Esophagus squamous epithelium (tissue), 5 donors: ENCODE data around the gene SEMA4C. TPM values are rescaled to one million over a fixed set of nuclear protein-coding genes. Genes with fewer than 3 reads are reported as not detected.

Source experiments
- DNase-seq: peaks from one replicate; lab custom pipeline; 2025; lab: John Stamatoyannopoulos, UW
- H3K27ac ChIP-seq, 4 donors: fragments of 200-600 bp; sonication (generic); one replicate each; pipeline ENCODE4 v1.5.1; 2016 to 2019; ENCODE audit warnings: mild to moderate bottlenecking in 1 of 4
- H3K27me3 ChIP-seq, 4 donors: fragments of 200-600 bp; sonication (generic); 1 replicate in 3 of 4; 2 replicates in 1 of 4; pipeline versions ENCODE4 v1.5.1 to v1.6.0; 2017 to 2021; ENCODE audit warnings: antibody characterized with exemption in 1 of 4
- H3K36me3 ChIP-seq, 3 donors: fragments of 200-600 bp; sonication (generic); one replicate each; pipeline ENCODE4 v1.5.1; 2016 to 2019
- H3K4me1 ChIP-seq, 3 donors: fragments of 200-600 bp; sonication (generic); one replicate each; pipeline ENCODE4 v1.5.1; 2017 to 2019
- H3K4me3 ChIP-seq, 4 donors: fragments of 200-600 bp; sonication (generic); 1 replicate in 3 of 4; 2 replicates in 1 of 4; pipeline ENCODE4 v1.5.1; 2016 to 2019; ENCODE audit warnings: mild to moderate bottlenecking in 2 of 4, moderate library complexity in 1 of 4
- H3K9me3 ChIP-seq, 3 donors: fragments of 200-600 bp; sonication (generic); one replicate each; pipeline ENCODE4 v1.5.1; 2016 to 2019
- CTCF ChIP-seq, 6 experiments: fragments of 450-650 bp in 4 of 6; fragments of 200-600 bp in 2 of 6; sonication (generic) in 2 of 6; IDR thresholded peaks; one replicate each; pipeline ENCODE4 v1.5.1; 2016 to 2019; ENCODE audit warnings: antibody characterized with exemption in 6 of 6, mild to moderate bottlenecking in 4 of 6, moderate library complexity in 4 of 6
- POLR2A ChIP-seq, 4 donors: fragments of 450-650 bp; IDR thresholded peaks; one replicate each; pipeline ENCODE4 v1.6.1; 2017; ENCODE audit warnings: antibody characterized with exemption in 4 of 4, mild to moderate bottlenecking in 4 of 4, moderate library complexity in 3 of 4
- WGBS, 2 donors: methylation state at CpG; one replicate each; pipeline ENCODE4 v1.1.5; 2018; 5-methylcytosine and 5-hydroxymethylcytosine counted together
- intact Hi-C: fragments of 100-400 bp; cut with DNase I; formaldehyde crosslinking; loops from one replicate; pipeline ENCODE4 v1.15.0; 2022
- total RNA-seq, 4 donors: library from RNA; depleted of rRNA; stranded (reverse); fragments of >200 nt; gene quantifications; one replicate each; pipeline ENCODE4 v1.1.0, GENCODE V29; 2016
- donor health status: DM: yes; HTN: yes; CAD: no.

SEMA4C gene
- total RNA-seq, 4 donors from 2014 or later: 7.4 to 23.8 (median 12.8) TPM

- Histone ChIP-seq H3K27me3 (no peaks in the 10 kb centered on the region), H3K27ac (peak overlapping the region; percentile 95 to 100 (median 97)), H3K36me3 (peaks cover 32 to 61% (median 40%) of the 10 kb centered on the region in 3 donors), H3K4me1 (peaks cover 39 to 86% (median 39%) of the 10 kb centered on the region in 3 donors), H3K4me3 (peak overlapping the region in 3 of 4 donors; percentile 65 to 94 (median 65)), H3K9me3 (no peaks in the 10 kb centered on the region)
- WGBS, 2 donors: 60 to 65% methylated on average over 1 to 2 of the region's 8 CpGs
- intact Hi-C loops: no loop called here
- no peak for DNase-seq
- TF ChIP-seq POLR2A (IDR thresholded peaks at IDR 0.05): no peak
- TF ChIP-seq CTCF (IDR thresholded peaks at IDR 0.05): no peak
Observed at GRCh38 chr2:96866586-96866985, 3.3 kb downstream of the SEMA4C start.

GRCh38 chr2:96866149-96866548 is 3.7 kb downstream of the SEMA4C start:
- DNase-seq: no peak
- H3K36me3 ChIP-seq: peaks cover 37 to 65% (median 44%) of the 10 kb centered on the region in 3 donors
- H3K9me3 ChIP-seq: no peaks in the 10 kb centered on the region
- no peaks in the 10 kb centered on the region for H3K27me3 ChIP-seq
- intact Hi-C loops: no loop called here
- 67 to 75% methylated on average over 1 of the region's 14 CpGs for WGBS, 2 donors
- H3K27ac ChIP-seq: peak overlapping the region; percentile 95 to 100 (median 97)
- H3K4me1 ChIP-seq: peaks cover 37 to 86% (median 41%) of the 10 kb centered on the region in 3 donors
- peak overlapping the region in 1 of 4 donors; percentile 94 for H3K4me3 ChIP-seq
- TF ChIP-seq CTCF (IDR thresholded peaks at IDR 0.05): no peak
- TF ChIP-seq POLR2A (IDR thresholded peaks at IDR 0.05): no peak

- intact Hi-C loops: no loop called here
- no peak for TF ChIP-seq POLR2A (IDR thresholded peaks at IDR 0.05)
- TF ChIP-seq CTCF (IDR thresholded peaks at IDR 0.05): no peak
- Histone ChIP-seq H3K36me3 (peaks cover 42 to 70% (median 49%) of the 10 kb centered on the region in 3 donors), H3K4me3 (no peak overlapping the region), H3K9me3 (no peaks in the 10 kb centered on the region), H3K27ac (peak overlapping the region in 3 of 4 donors; percentile 95 to 100 (median 98)), H3K4me1 (peaks cover 32 to 86% (median 39%) of the 10 kb centered on the region in 3 donors), H3K27me3 (no peaks in the 10 kb centered on the region)
- 76 to 77% methylated on average over 15 to 16 of the region's 16 CpGs for whole genome bisulfite sequencing, 2 donors
- DNase-seq: no peak
Observed at GRCh38 chr2:96865654-96866053, 4.2 kb downstream of the SEMA4C start.

- Histone ChIP-seq H3K27ac (peak overlapping the region in 3 of 4 donors; percentile 50 to 98 (median 95)), H3K4me3 (no peak overlapping the region), H3K4me1 (peaks cover 25 to 91% (median 45%) of the 10 kb centered on the region in 3 donors), H3K36me3 (peaks cover 45 to 78% (median 55%) of the 10 kb centered on the region in 3 donors), H3K27me3 (no peaks in the 10 kb centered on the region), H3K9me3 (no peaks in the 10 kb centered on the region)
- 82 to 83% methylated on average over 7 to 13 of the region's 25 CpGs for WGBS, 2 donors
- DNase-seq: no peak
- intact Hi-C loops: no loop called here
- TF ChIP-seq POLR2A (IDR thresholded peaks at IDR 0.05) (no peak), CTCF (IDR thresholded peaks at IDR 0.05) (no peak)
Observed at GRCh38 chr2:96864343-96865091, 5.4 kb downstream of the SEMA4C start.
